Muscle layer of duodenum (tissue), 2 donors: ENCODE results near the gene SMIM14.
"Not testable (repeated sequence)": the region's sequence is repeated elsewhere in the genome, so short reads cannot be mapped to it uniquely, and the experiment has no call there.

Source experiments
- H3K27ac ChIP-seq: one replicate; pipeline ENCODE4 v1.7.0; 2013; ENCODE audit warnings: mild to moderate bottlenecking, low read length
- H3K27me3 ChIP-seq: one replicate; pipeline ENCODE4 v1.7.0; 2013; ENCODE audit warnings: low read depth, mild to moderate bottlenecking, control low read depth, low read length
- H3K36me3 ChIP-seq, 2 donors: one replicate each; pipeline ENCODE4 v1.7.0; 2013; ENCODE audit warnings: low read length in 2 of 2, control low read depth in 1 of 2, mild to moderate bottlenecking in 1 of 2; ENCODE audit not compliant: insufficient read depth in 2 of 2, control insufficient read depth in 1 of 2
- H3K4me1 ChIP-seq, 2 donors: one replicate each; pipeline ENCODE4 v1.7.0; 2013; ENCODE audit warnings: low read length in 2 of 2, mild to moderate bottlenecking in 2 of 2, control low read depth in 1 of 2, moderate library complexity in 1 of 2; ENCODE audit not compliant: insufficient read depth in 2 of 2, control insufficient read depth in 1 of 2
- H3K4me3 ChIP-seq, 2 donors: one replicate each; pipeline ENCODE4 v1.7.0; 2013; ENCODE audit warnings: low read length in 2 of 2, low read depth in 1 of 2, mild to moderate bottlenecking in 1 of 2
- H3K9me3 ChIP-seq, 2 donors: one replicate each; pipeline ENCODE4 v1.7.0; 2013; ENCODE audit warnings: low read length in 2 of 2, control low read depth in 1 of 2, mild to moderate bottlenecking in 1 of 2; ENCODE audit not compliant: control insufficient read depth in 1 of 2
- donor health status: healthy.

SMIM14 gene

GRCh38 chr4:39515669-39516401 is 122.8 kb downstream of the SMIM14 start:
- H3K27ac ChIP-seq, H3K27me3 ChIP-seq: not testable (repeated sequence)

DNA sequence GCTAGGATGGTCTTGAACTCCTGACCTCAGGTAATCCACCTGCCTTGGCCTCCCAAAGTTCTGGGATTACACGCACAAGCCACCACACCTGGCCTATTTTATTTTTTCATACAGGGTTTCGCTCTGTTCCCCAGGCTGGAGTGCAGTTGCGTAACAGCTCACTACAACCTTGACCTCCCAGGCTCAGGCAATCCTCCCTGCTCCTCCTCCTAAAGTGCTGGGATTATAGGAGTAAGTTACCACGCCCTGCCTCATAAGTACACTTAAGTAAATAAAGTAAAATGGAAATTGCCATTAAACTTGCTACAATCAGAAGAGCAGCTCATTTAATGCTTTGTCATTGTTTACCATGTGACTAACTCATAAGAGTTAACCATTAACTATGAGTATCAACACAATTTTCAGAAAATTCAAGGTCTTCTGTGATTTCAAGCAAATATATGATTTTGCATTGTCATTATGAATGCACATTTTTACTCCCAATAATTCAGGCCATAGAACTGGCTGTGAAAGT is 123.7 kb downstream of the SMIM14 start:
- H3K36me3 ChIP-seq, result peaks cover 20 to 21% of the 10 kb centered on the region in 2 donors
- no peaks in the 10 kb centered on the region for H3K27me3 ChIP-seq
- no peaks in the 10 kb centered on the region for H3K9me3 ChIP-seq
- H3K4me3 ChIP-seq, result no peak overlapping the region
- H3K27ac ChIP-seq, result no peak overlapping the region
- H3K4me1 ChIP-seq, result no peaks in the 10 kb centered on the region

More at GRCh38 chr4:39515669-39516401, 122.8 kb downstream of the SMIM14 start:
- not testable (repeated sequence) for H3K9me3 ChIP-seq, H3K4me3 ChIP-seq, H3K4me1 ChIP-seq
- H3K36me3 ChIP-seq, result peaks cover 15 to 20% of the 10 kb centered on the region in 2 donors

DNA sequence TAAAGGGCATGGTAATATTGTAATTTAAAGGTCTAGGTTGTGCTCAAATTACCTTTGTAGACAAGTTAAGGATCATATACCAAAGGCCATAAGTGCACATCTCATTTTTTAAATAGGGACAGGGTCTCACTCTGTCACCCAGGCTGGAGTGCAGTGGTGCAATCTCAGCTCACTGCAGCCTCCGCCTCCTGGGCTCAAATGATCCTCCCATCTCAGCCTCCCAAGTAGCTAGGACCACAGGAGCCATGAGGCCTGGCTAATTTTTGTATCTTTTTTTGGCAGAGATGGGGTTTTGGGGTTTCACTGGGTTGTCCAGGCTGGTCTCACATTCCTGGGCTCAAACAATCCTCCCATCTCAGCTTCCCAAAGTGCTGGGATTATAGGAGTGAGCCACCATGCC is 124.4 kb downstream of the SMIM14 start:
- H3K4me3 ChIP-seq, H3K27ac ChIP-seq, H3K9me3 ChIP-seq, H3K27me3 ChIP-seq, H3K4me1 ChIP-seq: not testable (repeated sequence)
- H3K36me3 ChIP-seq, result peaks cover 24% of the 10 kb centered on the region in 2 donors

DNA sequence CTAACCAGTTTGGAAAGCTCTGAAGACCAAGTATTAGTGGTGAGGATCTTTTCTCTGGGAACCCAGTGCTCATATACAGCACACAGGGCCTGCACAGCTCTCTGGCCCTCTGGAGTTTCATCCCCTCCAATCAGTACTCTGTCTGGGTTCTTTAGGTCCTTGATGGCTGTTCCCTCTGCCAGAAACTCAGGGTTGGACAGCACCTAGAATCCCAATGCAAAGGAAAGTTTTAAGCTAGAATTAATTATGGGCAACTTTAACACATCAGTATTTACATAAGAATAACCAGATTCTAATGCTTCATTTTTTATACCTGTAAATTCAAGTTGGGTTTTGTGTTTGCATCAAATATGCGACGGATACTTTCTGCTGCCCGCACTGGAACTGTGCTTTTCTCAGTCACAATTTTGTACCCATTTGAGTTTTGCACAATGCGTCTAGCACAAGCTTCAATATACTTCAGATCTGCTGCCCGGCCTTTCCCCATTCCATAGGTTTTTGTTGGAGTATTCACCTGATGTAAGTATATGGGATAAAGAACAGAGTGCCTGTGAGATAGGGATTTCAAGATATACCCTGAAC is 128.2 kb downstream of the SMIM14 start:
- H3K4me1 ChIP-seq, result no peaks in the 10 kb centered on the region
- H3K27ac ChIP-seq, result no peak overlapping the region
- no peak overlapping the region for H3K4me3 ChIP-seq
- no peaks in the 10 kb centered on the region for H3K27me3 ChIP-seq
- peaks cover 46 to 48% of the 10 kb centered on the region in 2 donors for H3K36me3 ChIP-seq
- no peaks in the 10 kb centered on the region for H3K9me3 ChIP-seq

- no peaks in the 10 kb centered on the region for H3K9me3 ChIP-seq
- H3K27ac ChIP-seq, result no peak overlapping the region
- peaks cover 0 to 3% of the 10 kb centered on the region in 2 donors for H3K4me1 ChIP-seq
- H3K27me3 ChIP-seq, result no peaks in the 10 kb centered on the region
- no peak overlapping the region for H3K4me3 ChIP-seq
- H3K36me3 ChIP-seq, result peaks cover 57 to 81% of the 10 kb centered on the region in 2 donors
Measured at GRCh38 chr4:39505581-39505980, 133.1 kb downstream of the SMIM14 start.

- Histone ChIP-seq H3K4me1 (peaks cover 0 to 3% of the 10 kb centered on the region in 2 donors), H3K27me3 (no peaks in the 10 kb centered on the region), H3K4me3 (no peak overlapping the region), H3K27ac (no peak overlapping the region), H3K9me3 (no peaks in the 10 kb centered on the region), H3K36me3 (peaks cover 52 to 74% of the 10 kb centered on the region in 2 donors)
Measured at GRCh38 chr4:39504538-39504937, 134.1 kb downstream of the SMIM14 start.

DNA sequence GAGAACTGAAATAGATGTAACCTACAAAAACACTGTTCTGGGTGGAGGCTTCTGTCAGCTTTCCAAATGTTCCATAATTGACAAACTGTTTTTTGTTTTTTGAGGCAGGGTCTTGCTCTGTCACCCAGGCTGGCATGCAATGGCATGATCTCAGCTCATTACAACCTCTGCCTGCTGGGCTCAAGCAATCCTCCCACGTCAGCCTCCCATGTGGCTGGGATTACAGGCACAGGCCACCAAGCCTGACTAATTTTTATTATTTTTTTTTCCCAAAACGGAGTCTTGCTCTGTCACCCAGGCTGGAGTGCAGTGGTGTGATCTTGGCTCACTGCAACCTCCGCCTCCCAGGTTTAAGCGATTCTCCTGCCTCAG is 136.0 kb downstream of the SMIM14 start:
- not testable (repeated sequence) for H3K27me3 ChIP-seq, H3K9me3 ChIP-seq, H3K4me3 ChIP-seq, H3K4me1 ChIP-seq
- H3K27ac ChIP-seq, result peak overlapping the region; percentile 67
- H3K36me3 ChIP-seq, result peaks cover 50 to 64% of the 10 kb centered on the region in 2 donors

DNA sequence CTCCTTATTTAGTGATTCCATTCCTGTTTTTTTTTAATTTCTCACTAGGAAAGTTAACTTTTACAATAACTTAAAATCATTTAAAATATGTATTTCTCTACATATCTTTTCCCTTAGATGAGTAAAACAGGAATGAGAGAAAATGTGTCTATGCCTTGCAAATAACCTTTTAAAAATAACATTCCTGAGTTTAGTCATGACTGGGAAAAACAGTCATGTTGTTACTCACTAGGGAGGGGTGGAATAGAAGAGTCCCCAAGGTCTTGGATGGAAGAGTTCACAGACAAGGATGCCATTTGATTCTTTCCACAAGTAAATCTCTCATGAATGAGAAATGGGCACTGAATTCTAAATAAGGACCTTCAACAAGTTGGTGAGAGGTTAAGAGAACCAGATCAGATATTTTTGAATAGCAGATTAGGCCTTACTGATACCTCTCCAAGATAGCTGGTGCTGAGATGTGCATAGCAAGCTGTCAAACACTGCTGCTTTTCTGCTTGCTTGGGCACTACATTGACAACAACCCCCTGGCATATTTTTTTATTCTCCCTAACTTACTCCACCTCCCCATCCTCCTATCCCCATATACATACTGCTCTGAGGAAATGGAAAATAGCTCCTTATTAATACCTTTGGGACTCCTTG is 136.5 kb downstream of the SMIM14 start:
- Histone ChIP-seq H3K27me3 (no peaks in the 10 kb centered on the region), H3K36me3 (peaks cover 48 to 59% of the 10 kb centered on the region in 2 donors), H3K4me3 (no peak overlapping the region), H3K27ac (peak overlapping the region; percentile 68), H3K9me3 (no peaks in the 10 kb centered on the region), H3K4me1 (peaks cover 0 to 3% of the 10 kb centered on the region in 2 donors)

DNA sequence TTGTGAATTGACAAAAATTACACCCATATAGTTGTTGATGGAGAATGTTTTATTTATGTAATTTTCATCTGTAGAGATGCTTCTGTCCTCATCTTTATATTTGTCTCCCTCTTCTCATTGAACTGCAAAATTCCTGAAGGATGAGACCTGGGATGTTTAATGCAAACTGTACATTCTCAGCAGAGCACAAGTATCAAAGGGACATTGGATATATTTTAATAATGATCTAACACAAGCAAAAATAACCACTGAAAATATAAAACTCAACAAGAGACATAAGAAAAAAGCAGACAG is 140.0 kb downstream of the SMIM14 start:
- H3K4me3 ChIP-seq, result no peak overlapping the region
- no peaks in the 10 kb centered on the region for H3K9me3 ChIP-seq
- no peaks in the 10 kb centered on the region for H3K27me3 ChIP-seq
- no peak overlapping the region for H3K27ac ChIP-seq
- H3K36me3 ChIP-seq, result peaks cover 21 to 36% of the 10 kb centered on the region in 2 donors
- H3K4me1 ChIP-seq, result peaks cover 0 to 3% of the 10 kb centered on the region in 2 donors

GRCh38 chr4:39497909-39498726 is 140.5 kb downstream of the SMIM14 start:
- Histone ChIP-seq H3K4me1 (peaks cover 0 to 3% of the 10 kb centered on the region in 2 donors), H3K9me3 (no peaks in the 10 kb centered on the region), H3K27ac (no peak overlapping the region), H3K36me3 (peaks cover 16 to 30% of the 10 kb centered on the region in 2 donors), H3K27me3 (no peaks in the 10 kb centered on the region), H3K4me3 (no peak overlapping the region)
